Activated CD8-positive, alpha-beta memory T cell treated with anti-CD3 and anti-CD28 coated beads for 24 hours (primary cell): ENCODE data around the gene KCP.

Experiments used
- DNase-seq: peaks from one replicate; pipeline ENCODE4 v3.0.0-alpha.2; 2020

The KCP gene

GRCh38 chr7:128904381-128905197, 5.9 kb downstream of the KCP start:
- no peak for DNase-seq

GRCh38 chr7:128903621-128904361, 6.7 kb downstream of the KCP start:
- DNase-seq = no peak

GRCh38 chr7:128902761-128903585, 7.5 kb downstream of the KCP start:
- DNase-seq = no peak

GRCh38 chr7:128900237-128900636, 10.3 kb downstream of the KCP start:
- no peak for DNase-seq

- no peak for DNase-seq
Measured at GRCh38 chr7:128899392-128899791, 11.1 kb downstream of the KCP start.

GRCh38 chr7:128895320-128895719, 15.2 kb downstream of the KCP start:
- no peak for DNase-seq

- no peak for DNase-seq
Measured at GRCh38 chr7:128894101-128894440, 16.4 kb downstream of the KCP start.

- no peak for DNase-seq
Measured at GRCh38 chr7:128893251-128894100, 17.0 kb downstream of the KCP start.

- no peak for DNase-seq
Measured at GRCh38 chr7:128892521-128893250, 17.8 kb downstream of the KCP start.

GRCh38 chr7:128891942-128892269, 18.6 kb downstream of the KCP start:
- DNase-seq = no peak

GRCh38 chr7:128891110-128891941, 19.2 kb downstream of the KCP start:
- DNase-seq = no peak

GRCh38 chr7:128890306-128891109, 20.0 kb downstream of the KCP start:
- no peak for DNase-seq

- no peak for DNase-seq
Measured at GRCh38 chr7:128889121-128889520, 21.4 kb downstream of the KCP start.

- no peak for DNase-seq
Measured at GRCh38 chr7:128888756-128889095, 21.8 kb downstream of the KCP start.

GRCh38 chr7:128888039-128888755, 22.3 kb downstream of the KCP start:
- DNase-seq = no peak

GRCh38 chr7:128887169-128888038, 23.1 kb downstream of the KCP start:
- no peak for DNase-seq

GRCh38 chr7:128886391-128887168, 23.9 kb downstream of the KCP start:
- no peak for DNase-seq
